IMR-90 (cell line): Measurements from ENCODE around the gene SNCG. TPM values are rescaled to one million over a fixed set of nuclear protein-coding genes. Genes with fewer than 3 reads are reported as not detected.
A peak's percentile ranks its signal among the peaks of the same experiment; 100 is the strongest.

Experiments used
- ATAC-seq: fragments of 200-7000 bp; cut with Tn5 transposase; 2 replicates; pipeline ENCODE4 v1.9.1; 2020; ENCODE audit warnings: low read depth, mild to moderate bottlenecking, moderate library complexity
- BruUV-seq: library from RNA; stranded (reverse); fragments of 400-500 nt; replicated peaks from 2 replicates; lab custom pipeline; 2021; lab: Mats Ljungman, UMichigan
- CTCF ChIA-PET: fragments of 300-600 bp; formaldehyde crosslinking; extraction: SDS; loops from one replicate; lab custom pipeline; 2021; ENCODE audit warnings: antibody characterized with exemption; lab: Yijun Ruan, JAX
- POLR2A ChIA-PET: fragments of 300-600 bp; sonication (Branson Sonifier 250); formaldehyde crosslinking; loops from one replicate; lab custom pipeline; 2022; ENCODE audit warnings: antibody characterized with exemption; ENCODE audit not compliant: unreplicated experiment; lab: Charles Lee
- DNase-seq: peaks from one replicate; pipeline ENCODE4 v3.0.0; 2013
- H2AFZ ChIP-seq: replicated peaks from 2 replicates; pipeline ENCODE3; 2013; ENCODE audit warnings: low read length, mild to moderate bottlenecking; ENCODE audit not compliant: poor library complexity
- H2AK5ac ChIP-seq: 2 replicates; pipeline ENCODE4 v1.6.1; 2013; ENCODE audit warnings: low read depth, low read length, inconsistent platforms
- H2AK9ac ChIP-seq: replicated peaks from 2 replicates; pipeline ENCODE3; 2013; ENCODE audit warnings: mild to moderate bottlenecking, low read depth, low read length, moderate library complexity; ENCODE audit not compliant: poor library complexity
- H2BK120ac ChIP-seq: 2 replicates; pipeline ENCODE4 v1.6.1; 2013; ENCODE audit warnings: low read depth, low read length, inconsistent platforms
- H2BK15ac ChIP-seq: 3 replicates; pipeline ENCODE4 v1.6.1; 2013; ENCODE audit warnings: low read depth, low read length, inconsistent platforms
- H2BK20ac ChIP-seq: 2 replicates; pipeline ENCODE4 v1.6.1; 2013; ENCODE audit warnings: low read depth, mild to moderate bottlenecking, inconsistent platforms, low read length, moderate library complexity
- H2BK5ac ChIP-seq: 2 replicates; pipeline ENCODE4 v1.6.1; 2013; ENCODE audit warnings: mild to moderate bottlenecking, low read depth, low read length, inconsistent platforms; ENCODE audit not compliant: poor library complexity, severe bottlenecking
- H3K14ac ChIP-seq: replicated peaks from 2 replicates; pipeline ENCODE4 v1.6.1; 2013; ENCODE audit warnings: low read depth, low read length, inconsistent platforms
- H3K18ac ChIP-seq: 2 replicates; pipeline ENCODE4 v1.6.1; 2013; ENCODE audit warnings: low read depth, low read length, control low read depth
- H3K23ac ChIP-seq: 2 replicates; pipeline ENCODE4 v1.6.1; 2013; ENCODE audit warnings: low read depth, low read length, inconsistent platforms
- H3K27ac ChIP-seq: 2 replicates; pipeline ENCODE4 v1.5.1; 2013; ENCODE audit warnings: mild to moderate bottlenecking, control low read depth, low read length; ENCODE audit not compliant: insufficient read depth
- H3K27me3 ChIP-seq: 2 replicates; pipeline ENCODE4 v1.6.1; 2013; ENCODE audit warnings: low read length; ENCODE audit not compliant: control insufficient read depth, insufficient read depth
- H3K36me3 ChIP-seq: 2 replicates; pipeline ENCODE4 v1.6.1; 2013; ENCODE audit warnings: low read length, mixed read lengths; ENCODE audit not compliant: control insufficient read depth, insufficient read depth
- H3K4ac ChIP-seq: 2 replicates; pipeline ENCODE4 v1.6.1; 2013; ENCODE audit warnings: low read depth, low read length, inconsistent platforms
- H3K4me1 ChIP-seq: 2 replicates; pipeline ENCODE4 v1.6.1; 2013; ENCODE audit warnings: low read length, mixed read lengths; ENCODE audit not compliant: control insufficient read depth, insufficient read depth
- H3K4me2 ChIP-seq: 2 replicates; pipeline ENCODE4 v1.6.1; 2013; ENCODE audit warnings: low read depth, mild to moderate bottlenecking, control low read depth, low read length, moderate library complexity
- H3K4me3 ChIP-seq: 2 replicates; pipeline ENCODE4 v1.5.1; 2013; ENCODE audit warnings: low read depth, mild to moderate bottlenecking, control low read depth, low read length, moderate library complexity; ENCODE audit not compliant: insufficient read depth
- H3K56ac ChIP-seq: 2 replicates; pipeline ENCODE4 v1.6.1; 2013; ENCODE audit warnings: low read length, inconsistent platforms; ENCODE audit not compliant: insufficient read depth; ENCODE audit errors: extremely low read depth
- H3K79me1 ChIP-seq, 2 experiments: 2 replicates each; pipeline ENCODE4 v1.6.1; 2013; ENCODE audit warnings: low read length in 2 of 2, inconsistent platforms in 1 of 2, low read depth in 1 of 2
- H3K9ac ChIP-seq: 2 replicates; pipeline ENCODE4 v1.6.1; 2013; ENCODE audit warnings: low read depth, low read length, control low read depth
- H3K9me1 ChIP-seq: 2 replicates; pipeline ENCODE4 v1.6.1; 2013; ENCODE audit warnings: low read length, inconsistent platforms; ENCODE audit not compliant: insufficient read depth
- H3K9me3 ChIP-seq: 2 replicates; pipeline ENCODE4 v1.6.1; 2013; ENCODE audit warnings: low read length; ENCODE audit not compliant: control insufficient read depth, insufficient read depth
- H4K20me1 ChIP-seq: 2 replicates; pipeline ENCODE4 v1.6.1; 2013; ENCODE audit warnings: low read length, inconsistent platforms; ENCODE audit not compliant: insufficient read depth
- H4K5ac ChIP-seq: 2 replicates; pipeline ENCODE4 v1.6.1; 2013; ENCODE audit warnings: mild to moderate bottlenecking, low read depth, low read length, control low read depth
- H4K8ac ChIP-seq, 2 experiments: 2 replicates each; pipeline ENCODE4 v1.6.1; 2013; ENCODE audit warnings: low read depth in 2 of 2, low read length in 2 of 2, control low read depth in 1 of 2, inconsistent platforms in 1 of 2
- H4K91ac ChIP-seq: 2 replicates; pipeline ENCODE4 v1.6.1; 2013; ENCODE audit warnings: low read depth, low read length, inconsistent platforms; ENCODE audit not compliant: insufficient read depth
- BHLHE40 ChIP-seq: fragments of 150-350 bp; IDR thresholded peaks from 2 replicates; pipeline ENCODE4 v1.6.1; 2016; ENCODE audit warnings: mild to moderate bottlenecking, low read depth, low read length
- CEBPB ChIP-seq: IDR thresholded peaks from 2 replicates; pipeline ENCODE4 v1.6.1; 2012; ENCODE audit warnings: low read depth, low read length, improper control_type of control experiment
- CHD1 ChIP-seq: IDR thresholded peaks from 2 replicates; pipeline ENCODE4 v1.6.1; 2012; ENCODE audit warnings: low read depth, low read length, improper control_type of control experiment
- ELK1 ChIP-seq: fragments of 150-350 bp; IDR thresholded peaks from 2 replicates; pipeline ENCODE4 v1.6.1; 2016; ENCODE audit warnings: low read depth, mild to moderate bottlenecking, low read length, moderate library complexity, borderline replicate concordance
- FOS ChIP-seq: fragments of 150-350 bp; IDR thresholded peaks from 2 replicates; pipeline ENCODE4 v1.6.1; 2016; ENCODE audit warnings: low read depth, low read length
- MAFK ChIP-seq: IDR thresholded peaks from 2 replicates; pipeline ENCODE4 v1.6.1; 2012; ENCODE audit warnings: low read depth, low read length, improper control_type of control experiment
- MAZ ChIP-seq: IDR thresholded peaks from 2 replicates; pipeline ENCODE4 v1.6.1; 2012; ENCODE audit warnings: low read depth, mild to moderate bottlenecking, low read length, improper control_type of control experiment, moderate library complexity, borderline replicate concordance
- MXI1 ChIP-seq: IDR thresholded peaks from 2 replicates; pipeline ENCODE4 v1.6.1; 2012; ENCODE audit warnings: low read depth, mild to moderate bottlenecking, low read length, moderate library complexity, borderline replicate concordance
- NFE2L2 ChIP-seq: fragments of 150-350 bp; IDR thresholded peaks from 2 replicates; pipeline ENCODE4 v1.6.1; 2016; ENCODE audit warnings: low read depth, mild to moderate bottlenecking, low read length
- POLR2A ChIP-seq: IDR thresholded peaks from 2 replicates; pipeline ENCODE4 v1.6.1; 2012; ENCODE audit warnings: mild to moderate bottlenecking, low read depth, low read length
- RAD21 ChIP-seq: IDR thresholded peaks from 2 replicates; pipeline ENCODE4 v1.6.1; 2012; ENCODE audit warnings: low read length, improper control_type of control experiment
- RCOR1 ChIP-seq: IDR thresholded peaks from 2 replicates; pipeline ENCODE4 v1.6.1; 2012; ENCODE audit warnings: mild to moderate bottlenecking, low read length, improper control_type of control experiment; ENCODE audit not compliant: insufficient replicate concordance
- RFX5 ChIP-seq: IDR thresholded peaks from 2 replicates; pipeline ENCODE4 v1.8.0; 2012; ENCODE audit warnings: low read depth, mild to moderate bottlenecking, low read length, moderate library complexity
- SMC3 ChIP-seq: fragments of 150-350 bp; IDR thresholded peaks from 2 replicates; pipeline ENCODE4 v1.6.1; 2016; ENCODE audit warnings: low read depth, mild to moderate bottlenecking, antibody characterized with exemption, low read length, moderate library complexity
- WGBS, 2 experiments: methylation state at CpG; one replicate each; pipeline versions ENCODE4 v1.1.5 to v1.1.7; 2013; ENCODE audit warnings: missing lambda C conversion rate in 2 of 2; ENCODE audit not compliant: insufficient read length in 1 of 2; ENCODE audit errors: extremely low coverage in 2 of 2; 5-methylcytosine and 5-hydroxymethylcytosine counted together
- dilution Hi-C: fragments of 300-500 bp; cut with HindIII; formaldehyde crosslinking; loops from one replicate; pipeline ENCODE4 v1.14.3; 2018; ENCODE audit warnings: low sequenced_read_pairs; ENCODE audit not compliant: unreplicated experiment
- in situ Hi-C: fragments of 300-500 bp; cut with MboI; formaldehyde crosslinking; loops from 3 replicates; pipeline ENCODE4 v1.14.3; 2019; ENCODE audit warnings: low sequenced_read_pairs, inconsistent platforms, mixed read lengths
- intact Hi-C: fragments of 100-400 bp; cut with micrococcal nuclease; formaldehyde crosslinking; loops from 2 replicates; pipeline ENCODE4 v1.10.0; 2022
- polyA plus RNA-seq, 3 experiments: library from polyadenylated mRNA; depleted of rRNA; stranded (reverse); fragments of >200 nt; gene quantifications; 2 replicates each; pipeline ENCODE4 v1.2.3, GENCODE V29; 2012; ENCODE audit warnings: low replicate concordance in 1 of 3
- total RNA-seq: library from RNA; depleted of rRNA; stranded (reverse); fragments of >200 nt; gene quantifications from 2 replicates; pipeline ENCODE4 v1.2.3, GENCODE V29; 2012
- TF ChIP-seq, protein P1 (sequence below): conservative IDR thresholded peaks from 2 replicates; pipeline ENCODE4 v1.5.1; 2012; ENCODE audit warnings: mild to moderate bottlenecking, low read depth, low read length, improper control_type of control experiment

The SNCG gene
- total and polyA plus RNA-seq, 2 of the 4 experiments (the other 2 are of a cell fraction), result 10.6 to 19.0 TPM

GRCh38 chr10:86954681-86955500 is 3.5 kb upstream of the SNCG start:
- Histone ChIP-seq H3K9ac (no peak overlapping the region), H4K5ac (peak overlapping the region; percentile 50), H3K23ac (no peak overlapping the region), H3K9me1 (peaks cover 6% of the 10 kb centered on the region), H4K20me1 (no peaks in the 10 kb centered on the region), H2BK20ac (no peak overlapping the region; the same call in 1 of the 2 replicates), H3K36me3 (no peaks in the 10 kb centered on the region), H4K8ac (peak overlapping the region; percentile 35 to 47; a peak in 2 of 4 replicates), H2BK120ac (no peak overlapping the region), H3K4ac (peak overlapping the region; percentile 29; the same call in 1 of the 2 replicates), H3K4me2 (no peak overlapping the region), H3K4me3 (no peak overlapping the region), H3K18ac (no peak overlapping the region), H3K14ac (no peak overlapping the region), H2AK9ac (peak overlapping the region; percentile 35), H3K79me1 (peaks cover 0 to 5% of the 10 kb centered on the region in 2 experiments; a peak in 1 of 4 replicates), H2AK5ac (peak overlapping the region; percentile 49), H2AFZ (peak overlapping the region; percentile 79), H3K27me3 (no peaks in the 10 kb centered on the region), H3K4me1 (peaks cover 21% of the 10 kb centered on the region), H3K9me3 (peaks cover 3% of the 10 kb centered on the region), H3K56ac (no peak overlapping the region), H2BK5ac (no peak overlapping the region), H2BK15ac (no peak overlapping the region), H4K91ac (0 out of 2 replicates have a peak overlapping the region, but pooled peaks have one; percentile 35), H3K27ac (no peak overlapping the region)
- intact Hi-C loops (no loop called here), in situ Hi-C loops (no loop called here), dilution Hi-C loops (no loop called here)
- ATAC-seq (no peak; the same call in 1 of the 2 replicates), DNase-seq (no peak)
- 65% methylated on average over 8 of the region's 13 CpGs; no CpG with 5 or more reads in 1 of the 2 experiments for WGBS, 2 experiments
- ChIA-PET POLR2A (no interaction called here), CTCF (interaction anchor here (0.6 kb wide), 2 partner anchors 15 to 262 kb away, joined by 3 read pairs; no protein-coding TSS in a partner anchor)
- TF ChIP-seq FOS (no peak), RFX5 (no peak), POLR2A (no peak), ELK1 (no peak), NFE2L2 (no peak), BHLHE40 (no peak), MXI1 (no peak), RCOR1 (no peak), MAZ (no peak), RAD21 (no peak), CHD1 (no peak), MAFK (no peak), SMC3 (no peak), CEBPB (no peak)
- TF ChIP-seq, protein P1, sequence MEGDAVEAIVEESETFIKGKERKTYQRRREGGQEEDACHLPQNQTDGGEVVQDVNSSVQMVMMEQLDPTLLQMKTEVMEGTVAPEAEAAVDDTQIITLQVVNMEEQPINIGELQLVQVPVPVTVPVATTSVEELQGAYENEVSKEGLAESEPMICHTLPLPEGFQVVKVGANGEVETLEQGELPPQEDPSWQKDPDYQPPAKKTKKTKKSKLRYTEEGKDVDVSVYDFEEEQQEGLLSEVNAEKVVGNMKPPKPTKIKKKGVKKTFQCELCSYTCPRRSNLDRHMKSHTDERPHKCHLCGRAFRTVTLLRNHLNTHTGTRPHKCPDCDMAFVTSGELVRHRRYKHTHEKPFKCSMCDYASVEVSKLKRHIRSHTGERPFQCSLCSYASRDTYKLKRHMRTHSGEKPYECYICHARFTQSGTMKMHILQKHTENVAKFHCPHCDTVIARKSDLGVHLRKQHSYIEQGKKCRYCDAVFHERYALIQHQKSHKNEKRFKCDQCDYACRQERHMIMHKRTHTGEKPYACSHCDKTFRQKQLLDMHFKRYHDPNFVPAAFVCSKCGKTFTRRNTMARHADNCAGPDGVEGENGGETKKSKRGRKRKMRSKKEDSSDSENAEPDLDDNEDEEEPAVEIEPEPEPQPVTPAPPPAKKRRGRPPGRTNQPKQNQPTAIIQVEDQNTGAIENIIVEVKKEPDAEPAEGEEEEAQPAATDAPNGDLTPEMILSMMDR, result no peak
- no TSS peak for BruUV-seq
